K562 (cell line): ENCODE data around the gene CD300LB. TPM values are rescaled to one million over a fixed set of nuclear protein-coding genes. Genes with fewer than 3 reads are reported as not detected.

Source experiments
- ARID4B ChIP-seq: sonication (generic); formaldehyde crosslinking; IDR thresholded peaks from 2 replicates; pipeline ENCODE4 v1.8.0; 2022; ENCODE audit warnings: mild to moderate bottlenecking, missing genetic modification reagents
- CHD2 ChIP-seq: IDR thresholded peaks from 2 replicates; pipeline ENCODE4 v1.6.1; 2011; ENCODE audit warnings: low read depth, low read length
- COPS2 ChIP-seq: fragments of 450-650 bp; conservative IDR thresholded peaks from 2 replicates; pipeline ENCODE4 v1.6.1; 2016; ENCODE audit warnings: mild to moderate bottlenecking, moderate library complexity
- ESRRA ChIP-seq: fragments of 450-650 bp; IDR thresholded peaks from 2 replicates; pipeline ENCODE4 v1.6.1; 2014; ENCODE audit warnings: low read depth, mild to moderate bottlenecking, moderate library complexity, borderline replicate concordance
- EZH2 ChIP-seq: IDR thresholded peaks from 2 replicates; pipeline ENCODE4 v1.6.1; 2012; ENCODE audit warnings: low read depth, mild to moderate bottlenecking, inconsistent platforms, low read length, borderline replicate concordance
- FOSL1 ChIP-seq: fragments of 200-800 bp; sonication (Bioruptor generic); conservative IDR thresholded peaks from 2 replicates; pipeline ENCODE4 v1.6.1; 2016; ENCODE audit warnings: missing genetic modification characterization, missing compliant biosample characterization
- FOXA3 ChIP-seq, 2 experiments: fragments of 450-650 bp in 1 of 2; sonication (generic) in 1 of 2; formaldehyde crosslinking; IDR thresholded peaks in 1 of 2; conservative IDR thresholded peaks in 1 of 2; 2 replicates each; pipeline versions ENCODE4 v1.4.0 to v1.8.0; 2020 to 2022; ENCODE audit warnings: mild to moderate bottlenecking in 2 of 2, missing genetic modification reagents in 1 of 2
- ID3 ChIP-seq, 2 experiments: fragments of 250-450 bp in 1 of 2; fragments of 450-650 bp in 1 of 2; sonication (Bioruptor Pico) in 1 of 2; IDR thresholded peaks; 2 replicates each; pipeline versions ENCODE4 v1.6.1 to v1.8.0; 2016 to 2021; ENCODE audit warnings: mild to moderate bottlenecking in 2 of 2, moderate library complexity in 2 of 2, missing compliant biosample characterization in 1 of 2, missing genetic modification characterization in 1 of 2
- KAT8 ChIP-seq: fragments of 450-650 bp; IDR thresholded peaks from 2 replicates; pipeline ENCODE4 v1.6.1; 2016; ENCODE audit warnings: low read depth, mild to moderate bottlenecking
- KDM2B ChIP-seq: fragments of 250-450 bp; sonication (Bioruptor Pico); IDR thresholded peaks from 2 replicates; pipeline ENCODE4 v1.8.0; 2021; ENCODE audit warnings: mild to moderate bottlenecking, moderate library complexity
- PKNOX1 ChIP-seq: fragments of 450-650 bp; IDR thresholded peaks from 2 replicates; pipeline ENCODE4 v1.6.1; 2016
- POLR2H ChIP-seq: IDR thresholded peaks from 2 replicates; pipeline ENCODE4 v1.6.1; 2016; ENCODE audit warnings: missing genetic modification characterization, low read depth, mild to moderate bottlenecking, control low read depth, missing compliant biosample characterization, moderate library complexity
- SRSF3 ChIP-seq: fragments of 200-400 bp; formaldehyde crosslinking; IDR thresholded peaks from 2 replicates; pipeline ENCODE4 v1.6.1; 2016; ENCODE audit warnings: mild to moderate bottlenecking, low read length, moderate library complexity; ENCODE audit not compliant: insufficient read depth
- STAT5A ChIP-seq: IDR thresholded peaks from 2 replicates; pipeline ENCODE4 v1.6.1; 2012; ENCODE audit warnings: low read length, inconsistent platforms, borderline replicate concordance
- TAF15 ChIP-seq: fragments of 200-400 bp; formaldehyde crosslinking; IDR thresholded peaks from 2 replicates; pipeline ENCODE4 v1.6.1; 2017; ENCODE audit warnings: mild to moderate bottlenecking, low read depth, low read length, moderate library complexity
- ZC3H11A ChIP-seq: IDR thresholded peaks from 2 replicates; pipeline ENCODE4 v1.6.1; 2012; ENCODE audit warnings: low read depth, low read length, improper control_type of control experiment
- polyA plus RNA-seq, 8 experiments: library from polyadenylated mRNA; depleted of rRNA in 4 of 8; stranded (reverse) in 5 of 8; unstranded in 3 of 8; fragments of >200 nt; fragmentation: Nextera tagmentation in 2 of 8; fragmentation: Illumina TruSeq in 1 of 8; extraction: Ambion mirVana in 2 of 8; extraction: Trizol in 1 of 8; gene quantifications; 2 replicates each; pipeline versions ENCODE4 v1.2.1 to v1.2.3, GENCODE V29; 2011 to 2014; ENCODE audit warnings: inconsistent platforms in 1 of 8, missing spikeins in 1 of 8
- total RNA-seq, 7 experiments: library from RNA; depleted of rRNA in 6 of 7; stranded (reverse); fragments of >200 nt in 6 of 7; fragmentation: Illumina TruSeq in 2 of 7; extraction: Trizol in 2 of 7; gene quantifications; 2 replicates each; pipeline versions ENCODE4 v1.2.1 to v1.2.3, GENCODE V29; 2011 to 2021; ENCODE audit warnings: low replicate concordance in 1 of 7
- TF ChIP-seq, protein P1 (sequence below): sonication (generic); formaldehyde crosslinking; IDR thresholded peaks from 2 replicates; pipeline ENCODE4 v1.8.1; 2023; ENCODE audit warnings: mild to moderate bottlenecking, missing genetic modification reagents
- TF ChIP-seq, protein P2 (sequence below): IDR thresholded peaks from 2 replicates; pipeline ENCODE4 v1.6.1; 2014; ENCODE audit warnings: antibody characterized with exemption

The CD300LB gene
- total and polyA plus RNA-seq, 9 of the 15 experiments (the other 6 are each of a cell fraction or from before 2014, with no cell fraction given), result not detected

GRCh38 chr17:74513987-74514631 is 17.2 kb downstream of the CD300LB start (continued):
- TF ChIP-seq PKNOX1 (peak; percentile 66), TAF15 (no peak), EZH2 (no peak), SRSF3 (no peak), POLR2H (tag) (no peak), ID3 (CRISPR knock-in tag; IDR thresholded peaks at IDR 0.05) (no peak), ID3 (tag; IDR thresholded peaks at IDR 0.05) (no peak), STAT5A (0 out of 2 replicates have a peak, but pooled peaks have one; percentile 39), KAT8 (no peak), CHD2 (no peak), ZC3H11A (no peak), COPS2 (no peak), ESRRA (peak; percentile 13; the same call in 1 of the 2 replicates), ARID4B (CRISPR knock-in tag) (peak; percentile 99), FOSL1 (peak; percentile 90), KDM2B (CRISPR knock-in tag) (no peak), FOXA3 (CRISPR knock-in tag; conservative IDR thresholded peaks at IDR 0.05 in 1 of 2, IDR thresholded peaks at IDR 0.05 in 1 of 2) (no peak)
- TF ChIP-seq, protein P1, sequence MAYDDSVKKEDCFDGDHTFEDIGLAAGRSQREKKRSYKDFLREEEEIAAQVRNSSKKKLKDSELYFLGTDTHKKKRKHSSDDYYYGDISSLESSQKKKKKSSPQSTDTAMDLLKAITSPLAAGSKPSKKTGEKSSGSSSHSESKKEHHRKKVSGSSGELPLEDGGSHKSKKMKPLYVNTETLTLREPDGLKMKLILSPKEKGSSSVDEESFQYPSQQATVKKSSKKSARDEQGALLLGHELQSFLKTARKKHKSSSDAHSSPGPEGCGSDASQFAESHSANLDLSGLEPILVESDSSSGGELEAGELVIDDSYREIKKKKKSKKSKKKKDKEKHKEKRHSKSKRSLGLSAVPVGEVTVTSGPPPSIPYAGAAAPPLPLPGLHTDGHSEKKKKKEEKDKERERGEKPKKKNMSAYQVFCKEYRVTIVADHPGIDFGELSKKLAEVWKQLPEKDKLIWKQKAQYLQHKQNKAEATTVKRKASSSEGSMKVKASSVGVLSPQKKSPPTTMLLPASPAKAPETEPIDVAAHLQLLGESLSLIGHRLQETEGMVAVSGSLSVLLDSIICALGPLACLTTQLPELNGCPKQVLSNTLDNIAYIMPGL, result no peak
- TF ChIP-seq, protein P2, sequence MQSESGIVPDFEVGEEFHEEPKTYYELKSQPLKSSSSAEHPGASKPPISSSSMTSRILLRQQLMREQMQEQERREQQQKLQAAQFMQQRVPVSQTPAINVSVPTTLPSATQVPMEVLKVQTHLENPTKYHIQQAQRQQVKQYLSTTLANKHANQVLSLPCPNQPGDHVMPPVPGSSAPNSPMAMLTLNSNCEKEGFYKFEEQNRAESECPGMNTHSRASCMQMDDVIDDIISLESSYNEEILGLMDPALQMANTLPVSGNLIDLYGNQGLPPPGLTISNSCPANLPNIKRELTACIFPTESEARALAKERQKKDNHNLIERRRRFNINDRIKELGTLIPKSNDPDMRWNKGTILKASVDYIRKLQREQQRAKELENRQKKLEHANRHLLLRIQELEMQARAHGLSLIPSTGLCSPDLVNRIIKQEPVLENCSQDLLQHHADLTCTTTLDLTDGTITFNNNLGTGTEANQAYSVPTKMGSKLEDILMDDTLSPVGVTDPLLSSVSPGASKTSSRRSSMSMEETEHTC, result peak; percentile 84
